ENCODE data around the gene PLD3.
"Not testable (repeated sequence)": the region's sequence is repeated elsewhere in the genome, so short reads cannot be mapped to it uniquely, and the experiment has no call there.

Gene PLD3

DNA sequence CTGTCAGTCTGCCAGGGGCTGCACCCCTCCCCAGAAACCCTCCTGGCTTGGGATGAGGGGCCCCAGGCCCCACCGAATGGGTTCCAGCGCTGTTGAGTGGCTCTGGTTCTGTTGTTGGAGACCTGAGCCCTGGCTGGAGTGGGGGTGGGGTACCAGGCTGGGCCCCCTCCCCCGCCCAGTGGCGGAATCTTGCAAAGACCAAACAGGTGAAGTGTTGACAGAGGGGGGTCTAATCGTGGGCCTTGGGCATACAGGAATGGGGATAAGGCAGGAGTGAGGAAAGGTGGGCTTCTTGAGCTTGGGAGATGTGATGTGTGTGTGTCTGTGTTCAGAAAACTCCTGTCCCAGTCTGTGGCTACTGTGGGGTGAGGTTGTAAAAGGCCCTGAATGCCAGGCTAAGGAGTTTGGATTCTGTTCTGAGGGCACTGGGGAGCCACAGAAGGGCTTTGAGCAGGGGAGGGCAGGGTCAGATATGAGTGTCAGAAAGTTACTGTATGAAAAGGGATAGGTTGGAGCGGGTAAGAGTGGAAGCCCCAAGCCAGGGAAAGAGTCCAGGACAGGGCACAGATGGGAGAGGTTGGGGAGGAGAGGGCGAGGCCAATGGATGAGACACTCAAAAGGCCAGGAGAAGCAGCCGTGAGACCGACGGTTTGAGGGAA lies 41.7 kb downstream of the PLD3 start, which contains the start of gene HIPK4:
TSS of gene HIPK4 (minus strand) at position 98 of the 659 bp plus-strand sequence. CDS start 279 bp downstream, outside the sequence.
- DNase-seq (ENCODE audit: low read depth) = no peak

DNA sequence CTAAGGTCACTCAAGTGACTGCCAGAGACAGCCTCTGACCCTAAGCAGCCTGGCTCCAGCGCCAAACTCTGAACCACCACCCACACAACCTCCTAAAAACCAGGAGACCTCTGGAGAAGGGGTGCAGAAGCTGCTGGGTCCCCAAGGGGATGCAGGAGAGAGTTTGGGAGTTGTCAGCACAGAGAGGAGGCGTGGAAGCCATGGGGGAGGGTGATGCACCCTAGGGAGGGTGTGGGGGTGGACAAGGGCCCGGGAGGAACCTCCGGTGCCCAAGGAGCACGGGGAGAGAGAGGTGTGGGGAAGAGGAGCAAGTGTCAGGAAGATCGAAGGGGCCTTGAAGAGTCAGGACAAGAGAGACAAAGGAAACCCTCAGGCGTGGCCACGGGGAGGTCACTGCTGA lies 43.6 kb downstream of the PLD3 start:
- no peak for DNase-seq (ENCODE audit: low read depth)

DNA sequence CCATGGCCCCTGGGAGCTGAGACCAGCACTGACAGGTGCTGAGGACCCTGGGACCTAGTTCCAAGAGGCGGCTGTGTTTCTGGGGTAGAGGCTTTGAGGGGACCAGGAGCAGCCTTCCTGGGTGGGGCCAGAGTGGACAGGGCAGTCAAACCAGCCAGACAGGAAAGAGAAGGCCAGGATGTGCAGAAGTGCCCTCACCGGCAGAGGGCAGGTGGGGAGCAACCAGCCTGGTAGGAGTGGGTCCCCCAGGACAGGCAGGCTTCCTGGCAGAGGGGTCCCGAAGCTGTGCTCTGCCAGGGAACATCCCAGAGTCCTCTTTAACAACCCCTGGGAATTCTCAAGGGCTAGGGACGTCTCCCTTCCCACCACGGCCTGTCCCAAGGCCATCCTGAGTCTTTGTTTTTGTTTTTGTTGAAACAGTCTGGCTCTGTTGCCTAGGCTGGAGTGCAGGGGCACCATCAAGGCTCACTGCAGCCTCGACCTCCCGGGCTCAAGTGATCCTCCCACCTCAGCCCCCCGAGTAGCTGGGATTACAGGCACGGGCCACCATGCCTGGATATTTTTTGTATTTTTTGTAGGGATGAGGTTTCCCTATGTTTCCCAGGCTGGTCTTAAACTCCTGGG lies 44.5 kb downstream of the PLD3 start:
- DNase-seq (ENCODE audit: low read depth) = no peak

DNA sequence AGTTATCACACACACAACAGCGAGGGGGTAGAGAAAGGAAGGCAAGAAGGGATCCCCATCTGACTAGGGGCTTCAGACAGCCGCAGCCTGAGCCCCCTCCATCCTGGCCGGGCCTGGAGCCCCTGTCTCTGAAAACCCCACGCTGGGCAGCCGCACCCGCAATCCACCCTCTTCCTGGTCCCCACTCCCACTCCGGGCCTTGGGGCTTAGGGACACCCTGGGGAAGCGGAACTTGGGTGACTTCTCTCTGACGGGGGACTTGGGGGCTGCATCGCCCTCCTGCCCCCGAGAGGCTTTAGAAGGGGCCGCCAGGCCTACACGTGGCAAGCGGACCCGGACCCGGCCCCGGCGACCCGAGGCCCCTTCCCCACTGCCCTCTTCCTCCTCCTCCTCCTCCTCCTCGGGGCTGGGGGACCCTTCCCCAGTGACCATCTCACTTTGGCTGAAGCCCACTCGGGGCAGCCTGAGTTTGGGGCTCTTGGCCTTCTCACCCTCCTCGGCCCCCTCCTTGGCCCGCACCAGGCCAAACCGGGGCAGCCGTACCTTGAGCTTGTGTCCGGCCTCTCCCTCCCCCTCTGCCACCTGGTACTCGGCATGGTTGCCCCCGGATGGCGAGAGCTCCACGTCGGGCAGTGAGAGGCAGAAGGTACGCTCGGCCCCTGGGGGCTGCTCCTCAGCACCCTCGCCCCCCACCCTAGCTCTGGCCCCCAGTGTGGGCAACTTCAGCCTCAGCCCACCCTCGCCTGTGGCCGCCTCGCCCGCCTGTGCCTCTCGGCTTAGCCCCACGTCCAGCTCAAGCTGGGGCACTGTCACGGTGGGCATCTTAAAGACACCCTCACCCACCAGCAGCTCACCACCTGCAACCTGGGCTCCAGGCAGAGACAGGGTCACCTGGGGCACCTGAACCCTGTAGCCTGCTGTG lies 45.7 kb downstream of the PLD3 start:
- no peak for DNase-seq (ENCODE audit: low read depth)

DNA sequence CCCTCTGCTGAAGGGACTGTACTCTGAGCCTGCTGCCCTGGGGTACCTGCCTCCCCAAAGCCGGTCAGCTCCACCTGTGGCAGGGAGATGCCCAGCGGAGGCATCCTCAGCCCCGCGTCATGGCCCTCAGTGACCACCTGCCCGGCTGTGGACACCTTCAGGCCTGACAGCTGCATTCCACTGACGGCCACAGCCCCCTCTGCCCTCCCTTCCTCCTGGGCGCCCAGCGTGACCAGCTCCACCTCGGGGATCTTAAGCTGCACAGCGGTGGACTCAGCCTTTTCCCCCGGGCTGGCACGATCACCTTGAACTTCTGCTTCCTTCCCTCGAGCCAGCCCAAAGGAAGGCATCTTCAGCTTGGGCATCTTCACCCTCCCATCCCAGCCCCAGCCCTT lies 46.3 kb downstream of the PLD3 start:
- DNase-seq (ENCODE audit: low read depth) = no peak

DNA sequence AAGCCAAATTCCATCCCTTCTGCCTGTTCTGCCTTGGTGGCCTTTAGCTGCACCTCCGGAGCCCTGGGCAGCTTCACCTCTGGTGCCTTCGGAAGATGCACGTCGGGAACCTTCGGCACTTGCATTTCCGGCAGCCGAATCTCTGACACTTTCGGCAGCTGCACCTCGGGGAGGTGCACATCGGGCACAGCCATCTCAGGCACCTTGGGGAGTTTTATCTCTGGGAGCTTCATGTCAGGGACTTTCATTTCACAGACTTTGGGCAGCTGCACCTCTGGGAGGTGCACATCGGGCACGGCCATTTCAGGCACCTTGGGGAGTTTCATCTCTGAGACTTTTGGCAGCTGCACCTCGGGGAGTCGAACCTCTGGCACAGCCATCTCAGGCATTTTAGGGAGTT lies 47.5 kb downstream of the PLD3 start:
- DNase-seq (ENCODE audit: low read depth) = no peak

DNA sequence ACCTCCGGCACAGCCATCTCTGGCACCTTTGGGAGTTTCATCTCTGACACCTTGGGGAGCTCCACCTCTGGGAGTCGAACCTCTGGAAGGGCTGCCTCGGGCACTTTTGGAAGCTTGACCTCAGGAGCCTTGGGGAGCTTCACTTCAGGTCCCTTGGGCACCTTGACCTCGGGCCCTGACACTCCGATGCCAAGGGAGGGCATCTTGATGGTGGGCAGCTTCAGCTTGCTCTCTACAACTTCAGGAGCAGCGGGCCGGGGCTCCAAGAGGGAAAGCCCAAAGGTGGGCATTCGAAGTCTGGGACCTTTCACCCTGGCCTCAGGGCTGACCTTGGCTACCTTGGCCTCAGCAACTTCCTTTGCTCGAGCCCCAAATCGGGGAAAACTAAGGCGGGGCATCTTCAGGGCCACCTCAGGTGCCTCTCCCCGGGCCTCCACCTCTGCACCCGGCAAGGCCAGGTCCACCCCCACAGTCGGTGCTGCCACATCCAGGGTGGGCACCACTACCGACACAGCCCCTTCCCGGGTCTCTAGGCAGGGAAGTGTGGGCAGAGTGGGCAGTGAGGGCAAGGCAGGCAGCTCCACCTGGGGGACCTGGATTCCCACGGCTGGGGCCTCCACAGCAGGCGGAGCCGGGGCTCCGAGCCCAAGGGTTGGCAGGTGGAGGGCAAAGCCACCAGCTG lies 48.5 kb downstream of the PLD3 start:
- DNase-seq (ENCODE audit: low read depth) = no peak

DNA sequence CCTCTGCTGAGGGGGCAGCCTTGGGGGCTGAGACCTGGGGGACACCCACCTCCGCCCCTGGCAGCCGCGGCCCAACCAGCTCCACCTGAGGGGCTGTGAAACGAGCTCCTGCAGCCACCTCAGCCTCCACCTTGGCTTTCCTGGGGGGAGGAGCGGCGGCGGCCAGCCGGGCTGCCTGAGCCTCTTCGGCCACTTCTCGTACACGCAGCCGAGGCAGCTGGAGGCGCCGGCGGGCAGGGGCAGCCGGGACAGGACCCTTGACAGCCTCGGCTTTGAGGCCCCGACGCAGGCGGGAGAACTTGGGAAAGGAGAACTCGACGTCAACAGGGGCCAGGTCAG lies 49.0 kb downstream of the PLD3 start:
- no peak for DNase-seq (ENCODE audit: low read depth)

DNA sequence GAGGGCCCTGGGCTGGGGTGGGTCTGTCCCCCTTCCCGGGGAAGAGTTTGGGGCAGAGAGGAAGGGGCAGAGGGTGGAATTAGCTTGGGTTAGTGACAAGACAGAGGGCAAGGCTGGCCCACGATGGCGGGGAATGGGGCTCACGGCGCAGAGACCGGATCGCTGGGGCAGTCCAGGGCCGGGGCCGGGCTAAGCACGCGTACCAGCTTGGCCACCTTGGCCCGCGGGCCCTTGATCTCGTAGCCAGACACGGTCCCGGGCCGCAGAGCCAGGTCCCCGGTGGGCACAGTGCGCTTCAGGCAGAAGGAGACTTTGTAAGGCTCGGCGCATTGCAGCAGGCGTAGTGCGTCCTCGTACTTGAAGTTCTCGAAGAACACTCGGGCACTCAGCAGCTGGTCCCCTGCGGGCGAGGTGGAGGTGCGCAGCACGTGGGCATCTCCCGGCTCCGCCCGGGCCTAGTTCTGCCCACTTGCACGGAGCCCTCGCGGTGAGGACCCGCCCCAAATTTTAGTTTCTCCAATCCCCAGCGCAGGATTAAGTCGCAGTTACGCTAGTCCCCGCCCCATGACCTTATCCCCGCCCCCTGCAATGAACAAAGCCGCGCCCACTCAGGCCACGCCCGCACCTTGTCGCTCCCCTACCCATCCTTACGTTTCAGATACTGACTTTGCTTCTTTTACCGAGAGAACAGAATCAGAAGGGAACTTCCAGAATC lies 50.1 kb downstream of the PLD3 start:
- DNase-seq (ENCODE audit: low read depth) = peak; percentile 20

DNA sequence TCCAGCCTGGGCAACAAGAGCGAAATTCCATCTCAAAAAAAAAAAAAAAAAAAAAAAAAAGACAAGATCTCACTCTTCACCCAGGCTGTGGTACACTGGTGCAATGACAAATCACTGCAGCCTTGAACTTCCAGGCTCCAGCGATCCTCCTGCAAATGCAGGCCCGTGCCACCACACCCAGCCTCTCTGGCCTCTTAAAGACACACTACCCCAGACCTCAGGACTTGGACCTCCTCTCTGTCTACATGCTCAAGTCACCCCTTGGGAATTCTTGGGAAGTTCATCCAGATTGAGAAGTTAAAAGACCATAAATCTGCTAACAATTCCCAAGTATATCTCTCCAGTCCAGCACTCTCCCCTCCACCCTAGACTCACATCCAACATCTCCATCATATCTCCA lies 52.1 kb downstream of the PLD3 start:
- DNase-seq (ENCODE audit: low read depth) = no peak

DNA sequence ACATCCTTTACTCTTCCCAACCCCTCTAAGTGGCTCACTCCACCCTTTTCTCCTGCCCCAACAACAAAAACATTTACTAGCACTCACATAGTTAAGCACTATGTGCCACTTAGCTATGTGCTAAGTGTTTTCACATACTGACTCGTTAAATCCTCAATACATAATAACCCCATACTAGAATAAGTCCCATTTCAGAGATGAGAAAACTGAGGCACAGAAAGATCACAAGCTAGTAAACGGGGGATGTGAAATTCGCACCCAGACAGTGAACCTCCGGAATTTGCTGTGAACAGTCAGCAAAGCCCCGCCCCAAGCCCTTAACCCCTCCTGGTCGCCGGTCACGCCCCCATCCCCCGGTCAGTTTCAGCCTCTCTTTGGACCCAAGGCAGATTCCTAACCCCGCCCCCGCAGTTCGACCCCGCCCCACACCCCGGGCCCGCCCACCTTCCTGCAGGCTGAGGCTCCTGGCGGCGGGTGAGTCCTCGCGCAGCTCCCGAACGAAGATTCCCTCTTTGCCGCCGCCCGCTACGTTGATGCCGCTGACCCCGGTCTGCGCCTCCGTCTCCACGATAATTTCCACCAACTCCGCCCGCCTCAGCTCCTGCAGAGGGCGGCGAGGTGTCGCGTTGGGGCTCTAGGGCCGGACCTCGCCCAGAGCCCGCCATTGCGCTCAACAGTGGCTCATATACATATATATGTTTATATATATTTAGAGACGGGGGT lies 54.9 kb downstream of the PLD3 start:
- peak; percentile 52 for DNase-seq (ENCODE audit: low read depth)

DNA sequence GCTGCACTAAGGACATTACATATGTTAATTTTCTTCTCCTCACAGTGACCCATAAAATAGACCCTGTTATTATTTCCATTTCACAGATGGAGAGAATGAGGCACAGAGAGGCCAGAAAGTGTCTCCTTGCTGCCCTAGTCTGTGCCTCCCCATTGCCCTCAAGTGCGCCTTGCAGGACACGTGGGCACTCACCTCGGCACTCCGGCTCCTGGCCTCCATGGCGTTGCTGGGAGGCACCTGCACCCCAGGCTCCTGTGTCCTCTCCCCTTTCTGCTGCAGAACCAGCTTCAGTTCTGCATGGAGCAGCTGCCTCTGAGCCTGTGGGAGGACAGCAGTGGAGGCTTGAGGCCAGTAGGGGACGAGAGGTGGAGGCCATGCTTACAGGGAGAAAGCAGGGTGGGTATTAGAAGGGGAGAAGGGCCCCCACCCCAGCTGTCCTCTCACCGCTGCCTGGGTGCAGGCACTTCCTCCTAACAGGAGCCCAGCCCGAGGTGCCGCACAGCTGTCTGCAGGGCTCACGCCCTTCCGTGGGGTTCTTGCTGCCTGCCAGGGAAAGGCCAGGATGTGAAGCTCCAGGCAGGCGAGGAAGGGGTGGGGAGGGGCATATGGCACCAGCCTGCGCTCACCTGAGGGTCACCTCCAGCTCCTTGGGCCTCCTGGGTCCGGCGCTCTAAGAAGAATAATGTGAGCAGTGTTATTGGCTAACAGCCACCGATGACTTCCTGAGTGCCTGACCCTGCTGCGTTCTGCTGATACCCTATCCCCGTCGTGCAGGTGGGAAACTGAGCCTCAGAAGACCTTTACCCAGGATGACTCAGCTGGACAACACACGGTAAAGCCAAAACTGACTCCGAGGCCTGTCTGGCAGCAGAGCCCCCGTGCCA lies 59.5 kb downstream of the PLD3 start:
- DNase-seq (ENCODE audit: low read depth) = no peak

DNA sequence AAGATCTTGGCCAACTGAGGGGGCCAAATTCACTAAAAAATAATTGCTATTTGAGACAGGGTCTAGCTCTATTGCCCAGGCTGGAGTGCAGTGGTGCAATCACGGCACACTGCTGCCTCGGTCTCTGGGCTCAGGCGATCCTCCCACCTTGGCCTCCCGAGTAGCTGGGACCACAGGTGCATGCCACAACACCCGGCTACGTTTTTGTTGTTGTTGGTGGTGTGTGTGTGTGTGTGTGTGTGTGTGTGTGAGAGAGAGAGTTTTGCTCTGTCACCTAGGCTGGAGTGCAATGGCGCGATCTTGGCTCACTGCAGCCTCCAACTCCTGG lies 60.1 kb downstream of the PLD3 start:
- not testable (repeated sequence) for DNase-seq (ENCODE audit: low read depth)

DNA sequence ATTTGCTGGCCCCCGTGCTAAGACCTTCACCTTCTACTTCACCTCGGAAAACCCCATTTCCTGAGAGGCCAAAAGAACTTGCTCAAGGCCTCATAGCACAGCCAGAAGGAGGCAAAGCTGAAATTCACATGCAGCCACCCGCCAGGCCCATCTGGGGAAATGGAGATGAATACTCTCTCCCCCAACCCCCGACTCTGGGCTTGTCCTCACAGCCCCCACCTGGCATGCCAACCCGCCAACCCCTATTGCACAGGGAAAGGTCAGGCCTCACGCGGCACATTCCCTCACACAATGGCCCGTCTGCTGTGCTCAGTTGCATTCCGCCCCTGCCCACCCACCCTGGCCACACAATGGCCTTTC lies 61.5 kb downstream of the PLD3 start:
- no peak for DNase-seq (ENCODE audit: low read depth)

DNA sequence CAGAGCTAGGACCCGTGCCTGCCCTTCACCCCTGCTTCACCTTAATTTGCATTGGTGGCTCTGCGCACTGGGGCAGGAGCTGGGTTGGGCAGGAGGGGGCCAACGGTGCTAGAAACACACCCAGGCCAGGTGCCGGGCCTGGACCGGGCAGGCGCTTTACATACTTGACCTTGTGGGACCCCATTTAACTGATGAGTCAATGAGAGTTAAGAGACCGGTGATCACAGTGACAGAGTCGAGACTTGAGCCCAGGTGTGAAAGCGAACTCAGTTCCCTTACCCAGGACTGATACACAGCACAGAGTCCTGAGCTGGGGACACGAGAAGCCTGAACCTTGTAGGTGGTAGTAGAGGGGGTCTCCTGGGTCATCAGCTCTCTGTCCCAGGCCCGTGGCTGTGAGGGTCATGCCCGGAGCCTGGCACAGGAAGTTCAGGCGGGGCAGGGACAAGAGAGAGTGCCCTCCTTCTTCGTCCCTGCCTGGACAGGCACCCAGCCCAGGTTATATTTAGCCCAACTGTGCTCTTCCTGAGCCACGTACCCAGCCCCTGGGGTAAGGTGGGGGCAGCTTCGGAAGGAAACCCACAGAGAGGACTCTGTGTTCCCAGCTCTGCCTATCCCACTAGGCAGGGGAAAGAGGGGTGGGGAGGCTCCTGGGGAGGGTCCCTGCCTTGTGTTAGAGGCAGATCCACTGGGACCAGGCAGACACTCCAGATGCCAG lies 62.8 kb downstream of the PLD3 start:
- no peak for DNase-seq (ENCODE audit: low read depth)

DNA sequence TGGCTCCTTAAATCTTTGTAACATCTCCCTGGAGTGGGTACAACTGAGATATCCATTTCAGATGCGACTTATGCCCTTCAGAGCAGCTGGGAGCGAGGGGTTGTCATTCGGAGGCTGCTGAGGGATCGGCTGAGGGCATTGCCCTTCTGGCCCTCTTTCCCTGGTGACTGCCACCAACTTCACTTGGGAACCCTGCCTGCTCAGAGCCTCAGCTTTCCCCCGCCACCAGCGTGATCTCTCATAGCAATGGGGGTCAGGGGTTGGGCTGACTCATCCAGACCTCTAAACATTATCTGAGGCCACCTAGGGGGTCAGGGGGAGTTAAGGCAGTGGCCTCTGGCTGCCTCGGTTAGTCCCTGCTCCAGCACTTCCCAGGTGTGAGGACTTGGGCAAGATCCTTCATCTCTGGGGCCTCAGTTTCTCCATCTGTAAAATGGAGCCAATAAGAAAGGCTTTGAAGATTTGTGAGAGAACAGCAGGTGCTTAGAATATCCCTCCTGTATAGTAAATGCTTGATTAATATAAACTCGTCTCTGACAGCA lies 63.5 kb downstream of the PLD3 start:
- no peak for DNase-seq (ENCODE audit: low read depth)

DNA sequence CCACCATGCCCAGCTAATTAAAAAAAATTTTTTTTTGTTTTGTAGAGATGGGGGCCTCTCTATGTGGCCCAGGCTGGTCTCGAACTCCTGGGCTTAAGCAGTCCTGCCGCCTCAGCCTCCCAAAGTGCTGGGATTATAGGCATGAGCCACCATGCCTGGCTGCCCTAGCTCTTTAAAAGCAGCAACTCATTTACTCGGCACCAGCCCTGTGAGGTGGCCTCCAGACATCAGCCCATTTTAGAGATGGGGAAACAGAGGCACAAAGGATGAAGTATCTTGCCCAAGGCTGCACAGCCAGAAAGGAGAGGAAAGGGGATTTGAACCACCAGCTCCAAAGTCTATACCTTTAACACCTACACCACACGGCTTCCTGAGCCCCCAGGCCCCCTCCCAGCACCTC lies 64.4 kb downstream of the PLD3 start:
- no peak for DNase-seq (ENCODE audit: low read depth)

DNA sequence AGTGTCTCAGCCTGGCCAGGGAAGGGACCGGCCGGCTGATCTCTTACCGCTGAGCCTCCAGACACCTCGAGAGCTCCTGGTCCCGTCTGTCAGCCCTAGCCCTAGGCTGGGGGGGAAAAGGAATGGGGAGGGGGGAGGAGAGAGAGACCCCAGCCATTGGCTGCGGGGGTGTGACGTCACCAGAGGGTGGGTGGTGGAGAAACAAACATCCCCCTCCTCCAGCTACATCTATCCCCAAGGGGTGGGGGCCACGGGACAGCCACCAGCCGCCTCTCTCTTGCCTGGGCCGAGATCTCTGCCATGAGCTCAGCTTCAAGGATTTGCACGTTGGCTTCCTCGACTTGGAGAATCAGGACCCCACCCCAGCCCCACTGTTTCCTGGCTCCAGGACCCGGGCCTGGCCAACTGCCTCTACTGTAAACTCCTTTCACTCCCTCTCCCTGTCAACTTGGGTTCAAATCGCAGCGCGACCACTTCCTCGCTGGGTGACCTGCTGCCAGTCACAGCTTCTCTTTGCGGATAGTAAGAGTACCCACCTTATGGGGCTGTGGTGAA lies 64.9 kb downstream of the PLD3 start, which contains the start of gene PRX:
TSS of gene PRX (minus strand) at position 88 of the 555 bp plus-strand sequence. CDS start 5,446 bp downstream, outside the sequence.
- DNase-seq (ENCODE audit: low read depth) = no peak
